Measurements from ENCODE around the gene NREP. TPM values are rescaled to one million over a fixed set of nuclear protein-coding genes. Genes with fewer than 3 reads are reported as not detected.

NREP gene
- total RNA-seq, 1 experiment from 2014 or later, result 163 TPM

- Mint-ChIP-seq H3K4me3 (no peak overlapping the region), H3K27me3 (ENCODE audit: low read depth) (no peaks in the 10 kb centered on the region), H3K9me3 (no peaks in the 10 kb centered on the region; a peak in 1 of 5 replicates), H3K4me1 (peaks cover 6 to 7% of the 10 kb centered on the region in 2 experiments; a peak in 3 of 4 replicates), H3K36me3 (ENCODE audit: insufficient read depth in 1 of 3, low read depth in 3 of 3) (no peaks in the 10 kb centered on the region; a peak in 1 of 7 replicates), H3K27ac (peak overlapping the region in 1 of 3 experiments; percentile 70; a peak in 1 of 7 replicates)
- H3K4ac ChIP-seq (ENCODE audit: low read depth, low read length), result no peak overlapping the region
- H4K5ac ChIP-seq (ENCODE audit: insufficient read length, low read depth, low read length), result no peak overlapping the region
- no peak overlapping the region for H3K56ac ChIP-seq (ENCODE audit: insufficient read length, low read depth, low read length)
- H3K23ac ChIP-seq (ENCODE audit: insufficient read length, low read depth, low read length), result no peak overlapping the region
- H3K14ac ChIP-seq (ENCODE audit: insufficient read depth, low read length), result no peak overlapping the region
- H2BK120ac ChIP-seq (ENCODE audit: low read depth, low read length, poor library complexity, severe bottlenecking), result no peak overlapping the region
- no peak overlapping the region for H4K91ac ChIP-seq (ENCODE audit: insufficient read length, low read depth, low read length)
- H2AK5ac ChIP-seq (ENCODE audit: insufficient read length, low read length), result no peak overlapping the region
- H2AFZ ChIP-seq (ENCODE audit: low read length), result no peak overlapping the region
- no peak overlapping the region for H3K4me2 ChIP-seq (ENCODE audit: insufficient read depth, insufficient read length, low read length)
- H3K27ac ChIP-seq (ENCODE audit: insufficient read length, low read depth, low read length), result no peak overlapping the region
- H3K27me3 ChIP-seq (ENCODE audit: insufficient read depth, low read length), result no peaks in the 10 kb centered on the region
- H3K23me2 ChIP-seq (ENCODE audit: insufficient read length, low read depth, low read length, poor library complexity, severe bottlenecking), result no peaks in the 10 kb centered on the region
- no peak overlapping the region for H2BK20ac ChIP-seq (ENCODE audit: low read depth, low read length, poor library complexity, severe bottlenecking)
- no peak overlapping the region for H3K9ac ChIP-seq (ENCODE audit: extremely low read depth, insufficient read length, low read length)
- no peaks in the 10 kb centered on the region for H3K79me1 ChIP-seq (ENCODE audit: insufficient read depth, low read depth, low read length, poor library complexity, severe bottlenecking)
- WGBS (ENCODE audit: extremely low coverage, insufficient read length, low lambda C conversion rate), result no CpG with 5 or more reads among the region's 1 CpG
- no peak overlapping the region for H2BK12ac ChIP-seq (ENCODE audit: insufficient read length, low read depth, low read length)
- H3K4me1 ChIP-seq (ENCODE audit: insufficient read depth, low read length), result no peaks in the 10 kb centered on the region
- no peaks in the 10 kb centered on the region for H4K20me1 ChIP-seq (ENCODE audit: control insufficient read depth, insufficient read depth, insufficient read length)
- H3K9me3 ChIP-seq (ENCODE audit: control insufficient read depth, low read depth, low read length), result no peaks in the 10 kb centered on the region
- no peak overlapping the region for H2BK15ac ChIP-seq (ENCODE audit: low read depth, low read length)
- no peak for TF ChIP-seq CTCF (conservative IDR thresholded peaks at IDR 0.05)
- no peak overlapping the region for H4K8ac ChIP-seq (replicated peaks; ENCODE audit: insufficient read length, low read depth, low read length)
- DNase-seq, result no peak
- no peak overlapping the region for H2BK5ac ChIP-seq (ENCODE audit: insufficient read length, low read length)
- no peak overlapping the region for H3K18ac ChIP-seq (ENCODE audit: insufficient read length, low read depth, low read length)
- H3T11ph ChIP-seq (ENCODE audit: low read length), result no peak overlapping the region
- no peaks in the 10 kb centered on the region for H3K79me2 ChIP-seq (ENCODE audit: insufficient read depth, low read length)
Observed at GRCh38 chr5:111689357-111689935, 67.5 kb downstream of the NREP start.
